Trophoblast cell (in vitro differentiated cells and primary cell): ENCODE data around the gene POC1B.
A peak's percentile ranks its signal among the peaks of the same experiment; 100 is the strongest.

Source experiments
- DNase-seq, 2 donors: peaks; one replicate each; pipeline ENCODE4 v3.0.0-alpha.2; 2016
- H2AFZ ChIP-seq: 2 replicates; pipeline ENCODE4 v1.6.1; 2013; ENCODE audit warnings: low read length, moderate library complexity, mild to moderate bottlenecking; ENCODE audit not compliant: insufficient read depth, poor library complexity
- H2AK5ac ChIP-seq: 2 replicates; pipeline ENCODE4 v1.6.1; 2013; ENCODE audit warnings: mild to moderate bottlenecking, low read length
- H2BK120ac ChIP-seq: 2 replicates; pipeline ENCODE4 v1.6.1; 2013; ENCODE audit warnings: low read length, mild to moderate bottlenecking, moderate library complexity; ENCODE audit not compliant: insufficient read depth, poor library complexity
- H2BK12ac ChIP-seq: 2 replicates; pipeline ENCODE4 v1.6.1; 2013; ENCODE audit warnings: mild to moderate bottlenecking, low read length, moderate library complexity
- H2BK5ac ChIP-seq: 2 replicates; pipeline ENCODE4 v1.6.1; 2013; ENCODE audit warnings: low read length, low read depth, moderate library complexity, mild to moderate bottlenecking; ENCODE audit not compliant: poor library complexity
- H3K14ac ChIP-seq: 2 replicates; pipeline ENCODE4 v1.6.1; 2013; ENCODE audit warnings: mild to moderate bottlenecking, low read length
- H3K18ac ChIP-seq: 2 replicates; pipeline ENCODE4 v1.6.1; 2013; ENCODE audit warnings: mild to moderate bottlenecking, low read length
- H3K23ac ChIP-seq: 2 replicates; pipeline ENCODE4 v1.6.1; 2013; ENCODE audit warnings: low read length
- H3K27ac ChIP-seq: 2 replicates; pipeline ENCODE4 v1.5.1; 2013; ENCODE audit warnings: low read depth, mild to moderate bottlenecking, inconsistent platforms, low read length, moderate library complexity
- H3K27me3 ChIP-seq: 2 replicates; pipeline ENCODE4 v1.6.1; 2013; ENCODE audit warnings: inconsistent platforms, mild to moderate bottlenecking, low read length, moderate library complexity; ENCODE audit not compliant: insufficient read depth
- H3K36me3 ChIP-seq, 2 experiments: 1 replicate in 1 of 2; 2 replicates in 1 of 2; pipeline ENCODE4 v1.6.1; 2013; ENCODE audit warnings: low read length in 2 of 2, mild to moderate bottlenecking in 2 of 2, moderate library complexity in 1 of 2; ENCODE audit not compliant: insufficient read depth in 2 of 2, control insufficient read depth in 1 of 2
- H3K4ac ChIP-seq: 2 replicates; pipeline ENCODE4 v1.6.1; 2013; ENCODE audit warnings: low read depth, mild to moderate bottlenecking, low read length, moderate library complexity
- H3K4me1 ChIP-seq, 2 experiments: 1 replicate in 1 of 2; 2 replicates in 1 of 2; pipeline ENCODE4 v1.6.1; 2013; ENCODE audit warnings: low read length in 2 of 2, mild to moderate bottlenecking in 2 of 2, moderate library complexity in 1 of 2; ENCODE audit not compliant: insufficient read depth in 2 of 2, control insufficient read depth in 1 of 2
- H3K4me2 ChIP-seq: 2 replicates; pipeline ENCODE4 v1.6.1; 2013; ENCODE audit warnings: inconsistent platforms, mild to moderate bottlenecking, low read length, moderate library complexity
- H3K4me3 ChIP-seq: 2 replicates; pipeline ENCODE4 v1.5.1; 2013; ENCODE audit warnings: mild to moderate bottlenecking, low read depth, low read length, inconsistent platforms
- H3K79me1 ChIP-seq: one replicate; pipeline ENCODE4 v1.6.1; 2013; ENCODE audit warnings: low read length
- H3K79me2 ChIP-seq: 2 replicates; pipeline ENCODE4 v1.6.1; 2013; ENCODE audit warnings: low read length, mild to moderate bottlenecking; ENCODE audit not compliant: control insufficient read depth, insufficient read depth, poor library complexity
- H3K9ac ChIP-seq: 2 replicates; pipeline ENCODE4 v1.6.1; 2013; ENCODE audit warnings: mild to moderate bottlenecking, low read length
- H3K9me3 ChIP-seq: 2 replicates; pipeline ENCODE4 v1.6.1; 2013; ENCODE audit warnings: low read depth, mild to moderate bottlenecking, control low read depth, inconsistent platforms, low read length; ENCODE audit not compliant: insufficient read depth
- H4K12ac ChIP-seq: 2 replicates; pipeline ENCODE4 v1.6.1; 2013; ENCODE audit warnings: low read depth, mild to moderate bottlenecking, low read length, moderate library complexity
- H4K8ac ChIP-seq: 2 replicates; pipeline ENCODE4 v1.6.1; 2013; ENCODE audit warnings: low read depth, mild to moderate bottlenecking, low read length, moderate library complexity
- H4K91ac ChIP-seq: one replicate; pipeline ENCODE4 v1.6.1; 2013; ENCODE audit warnings: low read depth, mild to moderate bottlenecking, low read length, moderate library complexity
- WGBS: extraction: QIAGEN DNeasy Blood & Tissue Kit; methylation state at CpG from one replicate; pipeline ENCODE4 v1.1.7; 2013; ENCODE audit warnings: missing lambda C conversion rate; ENCODE audit not compliant: insufficient read length, insufficient coverage; ENCODE audit errors: extremely low coverage; 5-methylcytosine and 5-hydroxymethylcytosine counted together

The POC1B gene

GRCh38 chr12:89454080-89454848 is 71.6 kb downstream of the POC1B start:
- Histone ChIP-seq H2AK5ac (no peak overlapping the region), H3K36me3 (no peaks in the 10 kb centered on the region), H3K4me3 (no peak overlapping the region), H4K12ac (no peak overlapping the region), H3K27ac (no peak overlapping the region), H3K79me1 (peaks cover 9% of the 10 kb centered on the region), H4K91ac (no peak overlapping the region), H2AFZ (no peak overlapping the region), H4K8ac (no peak overlapping the region), H3K4ac (no peak overlapping the region), H2BK120ac (no peak overlapping the region), H3K14ac (no peak overlapping the region), H3K18ac (no peak overlapping the region), H3K27me3 (no peaks in the 10 kb centered on the region), H3K79me2 (no peaks in the 10 kb centered on the region), H3K4me2 (no peak overlapping the region), H2BK12ac (peak overlapping the region; percentile 46), H3K23ac (no peak overlapping the region), H2BK5ac (no peak overlapping the region), H3K9ac (no peak overlapping the region), H3K9me3 (no peaks in the 10 kb centered on the region), H3K4me1 (peaks cover 5 to 9% of the 10 kb centered on the region in 2 experiments)
- no CpG with 5 or more reads among the region's 7 CpGs for WGBS
- DNase-seq: no peak

DNA sequence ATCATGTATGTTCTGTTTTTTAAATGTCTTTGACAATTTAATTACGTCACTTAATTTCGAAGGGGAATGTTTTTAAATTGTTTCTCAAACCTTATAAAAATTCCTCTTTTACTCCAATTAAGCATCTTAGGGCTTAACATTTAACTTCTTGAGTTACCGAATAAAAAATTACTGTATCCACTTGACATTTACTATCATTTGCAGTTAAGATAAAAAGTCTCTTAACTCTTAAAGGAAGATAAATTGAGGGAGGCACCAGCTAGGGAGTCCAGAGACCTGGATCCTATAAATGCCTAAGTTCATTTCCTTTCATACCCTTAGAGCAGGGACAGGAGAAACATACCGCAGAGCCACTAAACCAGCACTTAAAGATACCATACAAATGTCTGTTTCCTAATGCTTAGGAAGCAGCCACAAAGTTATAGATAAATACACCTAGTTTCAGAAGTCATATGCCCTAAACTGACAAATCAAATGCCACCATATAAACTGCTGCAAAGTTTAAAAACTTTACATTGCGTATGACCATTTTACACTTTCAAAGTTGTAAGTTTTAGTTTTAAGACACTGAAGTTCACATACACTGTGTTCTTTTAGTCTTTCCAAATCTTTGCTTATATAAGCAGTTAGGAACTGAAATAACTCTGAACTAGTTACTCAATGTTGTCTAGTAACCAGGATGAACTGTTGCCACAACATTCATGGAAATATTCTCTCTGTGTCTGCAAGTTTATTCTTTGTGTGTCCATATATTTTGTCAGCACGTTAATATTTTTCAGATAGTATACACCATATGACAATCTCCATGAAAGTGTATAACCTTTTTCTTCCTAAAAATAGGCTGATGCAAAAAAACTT is 72.5 kb downstream of the POC1B start:
- Histone ChIP-seq H3K4me3 (no peak overlapping the region), H2BK5ac (no peak overlapping the region), H4K91ac (no peak overlapping the region), H3K36me3 (no peaks in the 10 kb centered on the region), H2BK120ac (no peak overlapping the region), H3K4me1 (peaks cover 5 to 9% of the 10 kb centered on the region in 2 experiments), H2BK12ac (no peak overlapping the region), H2AFZ (no peak overlapping the region), H3K14ac (no peak overlapping the region), H3K27ac (no peak overlapping the region), H3K4me2 (no peak overlapping the region), H3K4ac (no peak overlapping the region), H3K9ac (no peak overlapping the region), H3K79me2 (no peaks in the 10 kb centered on the region), H4K12ac (no peak overlapping the region), H3K18ac (no peak overlapping the region), H3K27me3 (no peaks in the 10 kb centered on the region), H3K23ac (no peak overlapping the region), H2AK5ac (no peak overlapping the region), H3K9me3 (no peaks in the 10 kb centered on the region), H3K79me1 (peaks cover 9% of the 10 kb centered on the region), H4K8ac (no peak overlapping the region)
- peak in 1 of 2 donors; percentile 72 for DNase-seq
- WGBS: no CpG with 5 or more reads among the region's 6 CpGs

GRCh38 chr12:89451841-89452251 is 74.0 kb downstream of the POC1B start:
- no peak overlapping the region for H3K4me2 ChIP-seq
- no peak overlapping the region for H4K8ac ChIP-seq
- no peak overlapping the region for H2AFZ ChIP-seq
- no peak overlapping the region for H3K18ac ChIP-seq
- no peak overlapping the region for H3K4ac ChIP-seq
- no peak overlapping the region for H2BK5ac ChIP-seq
- DNase-seq: peak in 1 of 2 donors; percentile 35
- no peak overlapping the region for H2BK120ac ChIP-seq
- WGBS: no CpG with 5 or more reads among the region's 9 CpGs
- H4K91ac ChIP-seq: no peak overlapping the region
- no peaks in the 10 kb centered on the region for H3K9me3 ChIP-seq
- H3K27me3 ChIP-seq: no peaks in the 10 kb centered on the region
- H3K4me3 ChIP-seq: no peak overlapping the region
- no peak overlapping the region for H3K9ac ChIP-seq
- H3K23ac ChIP-seq: no peak overlapping the region
- no peaks in the 10 kb centered on the region for H3K79me2 ChIP-seq
- H3K36me3 ChIP-seq: no peaks in the 10 kb centered on the region
- H2AK5ac ChIP-seq: no peak overlapping the region
- H3K79me1 ChIP-seq: peaks cover 9% of the 10 kb centered on the region
- no peak overlapping the region for H2BK12ac ChIP-seq
- peaks cover 5 to 9% of the 10 kb centered on the region in 2 experiments for H3K4me1 ChIP-seq
- no peak overlapping the region for H3K14ac ChIP-seq
- H3K27ac ChIP-seq: peak overlapping the region; percentile 77
- no peak overlapping the region for H4K12ac ChIP-seq

- no peaks in the 10 kb centered on the region for H3K36me3 ChIP-seq
- H3K9ac ChIP-seq: no peak overlapping the region
- no peaks in the 10 kb centered on the region for H3K79me2 ChIP-seq
- no peak overlapping the region for H4K8ac ChIP-seq
- no peak overlapping the region for H3K4me3 ChIP-seq
- H3K4me1 ChIP-seq: peaks cover 5 to 9% of the 10 kb centered on the region in 2 experiments
- H2BK5ac ChIP-seq: no peak overlapping the region
- H4K12ac ChIP-seq: no peak overlapping the region
- no peak overlapping the region for H3K4me2 ChIP-seq
- no peak overlapping the region for H3K14ac ChIP-seq
- DNase-seq: no peak
- no peak overlapping the region for H3K23ac ChIP-seq
- no peak overlapping the region for H4K91ac ChIP-seq
- no peak overlapping the region for H3K4ac ChIP-seq
- H2AFZ ChIP-seq: no peak overlapping the region
- peaks cover 9% of the 10 kb centered on the region for H3K79me1 ChIP-seq
- no peak overlapping the region for H3K18ac ChIP-seq
- no peak overlapping the region for H2BK120ac ChIP-seq
- H2BK12ac ChIP-seq: no peak overlapping the region
- H3K27me3 ChIP-seq: no peaks in the 10 kb centered on the region
- no peaks in the 10 kb centered on the region for H3K9me3 ChIP-seq
- H3K27ac ChIP-seq: no peak overlapping the region
- H2AK5ac ChIP-seq: no peak overlapping the region
Observed at GRCh38 chr12:89450907-89451306, 74.9 kb downstream of the POC1B start.
